Subcutaneous abdominal adipose tissue (tissue), 5 donors: Measurements from ENCODE around the gene NOL12.

Experiments used
- H3K27ac ChIP-seq: one replicate; pipeline ENCODE4 v1.7.0; 2013; ENCODE audit warnings: low read depth, mild to moderate bottlenecking, inconsistent platforms, low read length, moderate library complexity
- H3K27me3 ChIP-seq, 5 donors: one replicate each; pipeline ENCODE4 v1.7.0; 2013; ENCODE audit warnings: low read length in 5 of 5, inconsistent platforms in 1 of 5; ENCODE audit not compliant: control insufficient read depth in 5 of 5, insufficient read depth in 4 of 5
- H3K36me3 ChIP-seq, 5 donors: one replicate each; pipeline ENCODE4 v1.7.0; 2013; ENCODE audit warnings: low read length in 5 of 5; ENCODE audit not compliant: control insufficient read depth in 5 of 5, insufficient read depth in 5 of 5
- H3K4me1 ChIP-seq, 5 donors: one replicate each; pipeline ENCODE4 v1.7.0; 2013; ENCODE audit warnings: low read length in 5 of 5, mild to moderate bottlenecking in 3 of 5, moderate library complexity in 1 of 5; ENCODE audit not compliant: control insufficient read depth in 5 of 5, insufficient read depth in 5 of 5
- H3K4me3 ChIP-seq, 5 donors: one replicate each; pipeline ENCODE4 v1.7.0; 2013; ENCODE audit warnings: low read length in 5 of 5, low read depth in 1 of 5
- H3K9ac ChIP-seq, 5 donors: one replicate each; pipeline ENCODE4 v1.7.0; 2013; ENCODE audit warnings: low read length in 5 of 5, mild to moderate bottlenecking in 4 of 5, moderate library complexity in 3 of 5
- H3K9me3 ChIP-seq, 5 donors: one replicate each; pipeline ENCODE4 v1.7.0; 2013; ENCODE audit warnings: low read length in 5 of 5; ENCODE audit not compliant: control insufficient read depth in 5 of 5
- donor health status: healthy.
- donor health status: healthy.
- donor health status: healthy.
- donor health status: healthy.
- donor health status: healthy.

Gene NOL12, protein sequence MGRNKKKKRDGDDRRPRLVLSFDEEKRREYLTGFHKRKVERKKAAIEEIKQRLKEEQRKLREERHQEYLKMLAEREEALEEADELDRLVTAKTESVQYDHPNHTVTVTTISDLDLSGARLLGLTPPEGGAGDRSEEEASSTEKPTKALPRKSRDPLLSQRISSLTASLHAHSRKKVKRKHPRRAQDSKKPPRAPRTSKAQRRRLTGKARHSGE

DNA sequence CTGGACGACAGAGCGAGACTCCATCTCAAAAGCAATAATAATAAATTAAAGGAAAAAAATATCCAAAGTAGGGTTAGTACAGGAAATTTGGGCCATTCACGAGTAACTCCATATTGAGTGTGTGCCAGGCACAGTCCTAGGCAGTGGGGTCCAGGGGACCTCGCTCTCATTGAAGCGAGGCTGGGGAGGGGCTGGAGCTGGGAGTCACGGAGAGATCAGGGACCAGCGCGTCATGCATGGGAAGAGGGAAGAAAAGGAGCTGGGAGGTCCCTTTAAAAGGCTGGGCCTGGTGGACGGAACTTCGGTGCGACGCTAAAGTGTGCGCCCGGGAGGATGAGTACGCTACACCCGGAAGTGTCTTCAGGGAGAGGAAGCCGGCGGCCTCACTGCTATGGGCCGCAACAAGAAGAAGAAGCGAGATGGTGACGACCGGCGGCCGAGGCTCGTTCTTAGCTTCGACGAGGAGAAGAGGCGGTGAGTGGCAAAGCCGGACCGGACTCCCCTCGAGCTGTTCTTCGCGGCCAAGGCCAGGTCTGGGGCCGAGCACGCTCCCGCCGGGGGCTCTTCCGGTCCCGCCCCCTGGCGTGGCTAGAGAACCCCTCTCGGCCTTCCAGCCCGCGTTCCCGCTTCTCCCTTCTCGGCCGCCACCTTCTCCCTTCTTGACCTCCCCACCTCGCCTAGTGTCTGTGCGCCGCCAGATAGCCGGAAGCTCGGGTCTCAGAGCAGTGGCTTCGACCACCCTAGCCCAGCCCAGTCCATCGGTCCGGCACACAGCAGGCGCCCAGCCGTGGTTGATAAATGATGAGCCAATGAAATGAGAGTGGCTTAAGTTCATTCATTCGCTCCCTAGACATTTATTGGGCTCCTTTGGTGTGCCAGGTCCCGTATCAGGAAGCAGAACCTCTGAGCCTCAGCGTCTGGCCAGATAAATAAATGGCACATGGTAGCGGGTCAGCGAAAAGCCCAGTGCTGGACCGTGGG is at the start of gene NOL12:
Gene NOL12, plus strand, starts transcription at position 342 of the 981 bp plus-strand sequence. Its CDS starts 50 bp downstream, at position 392.
- Histone ChIP-seq H3K9ac (peak within 1 kb of the TSS; percentile 84 to 98 (median 97)), H3K9me3 (no peaks in the 10 kb centered on the region), H3K4me1 (peaks cover 6 to 29% (median 25%) of the 10 kb centered on the region in 5 donors), H3K27me3 (no peaks in the 10 kb centered on the region), H3K36me3 (peaks cover 0 to 30% (median 26%) of the 10 kb centered on the region in 5 donors), H3K4me3 (peak within 1 kb of the TSS; percentile 88 to 96 (median 92)), H3K27ac (peak within 1 kb of the TSS; percentile 85)

DNA sequence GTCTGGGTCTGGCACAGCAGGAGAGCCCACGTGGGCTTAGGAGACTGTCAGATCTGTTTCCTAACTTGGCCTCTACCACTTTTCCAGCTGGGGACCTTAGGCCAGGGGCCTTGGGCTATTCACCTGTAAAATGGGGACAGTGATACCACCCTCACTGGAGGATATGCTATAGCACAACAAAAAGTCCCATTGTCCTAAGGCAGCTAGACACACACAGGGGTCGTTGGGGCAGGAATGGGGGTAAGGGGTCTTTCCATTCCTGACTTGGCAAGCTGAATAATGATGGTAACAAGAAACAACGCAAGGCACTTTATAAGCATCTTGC is 49.2 kb upstream of the NOL12 start:
- H3K9ac ChIP-seq, result no peak overlapping the region
- peaks cover 10 to 78% (median 66%) of the 10 kb centered on the region in 5 donors for H3K4me1 ChIP-seq
- H3K36me3 ChIP-seq, result peaks cover 0 to 7% (median 4%) of the 10 kb centered on the region in 5 donors
- no peak overlapping the region for H3K4me3 ChIP-seq
- H3K27me3 ChIP-seq, result peaks cover 0 to 22% (median 0%) of the 10 kb centered on the region in 5 donors
- no peak overlapping the region for H3K27ac ChIP-seq
- H3K9me3 ChIP-seq, result no peaks in the 10 kb centered on the region

DNA sequence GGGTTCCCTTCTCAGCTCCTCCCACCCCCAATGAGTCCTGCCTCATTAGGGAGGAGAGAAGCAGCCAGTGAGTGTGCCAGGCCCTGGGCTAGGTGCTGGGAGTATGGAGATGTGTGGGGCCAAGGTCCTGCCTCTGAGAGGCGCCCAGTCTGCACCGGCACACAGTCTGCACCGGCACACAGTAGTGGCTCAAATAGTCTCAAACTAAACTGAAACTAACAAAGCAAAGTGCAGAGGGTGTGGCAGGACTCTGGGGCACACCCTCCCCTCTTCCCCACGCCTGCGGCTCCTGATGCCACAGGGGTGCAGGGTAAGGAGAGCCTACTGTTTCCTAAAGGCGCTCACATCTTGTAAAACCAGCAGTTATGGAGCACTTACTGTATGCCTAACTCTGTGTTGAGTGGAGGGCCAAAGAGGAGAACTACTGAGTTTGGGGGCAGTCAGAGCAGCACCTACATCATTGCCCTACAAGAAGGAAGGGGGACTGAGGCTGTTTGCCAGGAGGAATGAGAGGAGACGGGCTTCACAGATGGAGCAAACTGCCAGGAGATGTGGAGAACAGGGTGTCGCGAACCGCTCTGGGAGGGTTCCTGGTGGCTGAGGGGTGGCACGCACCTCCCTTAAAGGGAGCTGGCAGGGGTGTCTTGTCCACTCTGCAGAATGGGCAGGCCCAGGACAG is 47.6 kb upstream of the NOL12 start:
- H3K4me3 ChIP-seq, result peak overlapping the region in 4 of 5 donors; percentile 3 to 63 (median 56)
- peaks cover 0 to 4% (median 0%) of the 10 kb centered on the region in 5 donors for H3K36me3 ChIP-seq
- peak overlapping the region in 1 of 5 donors; percentile 48 for H3K9ac ChIP-seq
- peaks cover 0 to 22% (median 0%) of the 10 kb centered on the region in 5 donors for H3K27me3 ChIP-seq
- no peaks in the 10 kb centered on the region for H3K9me3 ChIP-seq
- no peak overlapping the region for H3K27ac ChIP-seq
- peaks cover 10 to 71% (median 56%) of the 10 kb centered on the region in 5 donors for H3K4me1 ChIP-seq

DNA sequence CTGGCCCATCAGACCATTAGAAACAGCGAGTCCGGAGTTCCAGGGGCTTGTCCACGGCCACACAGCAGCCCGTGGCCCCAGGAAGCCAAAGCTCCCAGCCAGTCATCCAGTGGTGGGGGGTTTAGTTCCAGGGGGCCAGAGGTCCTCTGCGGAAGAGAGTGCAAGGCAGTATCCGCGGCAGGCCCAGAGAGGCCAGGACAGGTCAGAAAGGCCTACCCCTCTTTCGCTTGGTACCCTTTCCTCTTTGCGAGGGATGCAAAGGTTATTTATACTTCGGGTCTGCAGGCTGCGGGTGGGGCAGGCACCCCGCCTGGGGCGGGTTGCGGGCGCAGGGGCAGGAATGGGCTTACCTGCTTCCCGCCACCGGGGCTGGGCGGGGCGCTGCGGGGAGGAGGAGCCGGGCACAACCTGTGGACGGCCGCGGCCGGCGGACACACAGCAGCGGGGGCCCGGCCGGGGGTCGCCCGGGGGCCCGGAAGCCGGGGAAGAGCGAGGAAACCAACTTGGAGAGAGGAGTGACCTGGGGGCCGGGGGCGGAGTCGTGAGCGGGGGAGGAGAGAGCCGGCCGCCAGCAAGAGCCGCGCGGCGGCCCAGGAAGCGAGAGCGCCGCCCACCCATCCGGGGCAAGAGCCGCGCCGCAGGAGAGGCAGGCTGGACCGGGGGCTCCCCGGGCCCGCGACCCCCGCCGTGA is 46.9 kb upstream of the NOL12 start, which contains the start of gene SH3BP1:
Gene SH3BP1, plus strand, starts transcription at position 600 of the 691 bp plus-strand sequence. CDS start 119 bp downstream, outside the sequence.
- Histone ChIP-seq H3K36me3 (peaks cover 0 to 5% (median 0%) of the 10 kb centered on the region in 5 donors), H3K4me3 (peak within 1 kb of the TSS; percentile 54 to 69 (median 57)), H3K27ac (no peak within 1 kb of the TSS), H3K9ac (peak within 1 kb of the TSS in 4 of 5 donors; percentile 16 to 75 (median 57)), H3K27me3 (peaks cover 0 to 22% (median 0%) of the 10 kb centered on the region in 5 donors), H3K4me1 (peaks cover 4 to 68% (median 50%) of the 10 kb centered on the region in 5 donors), H3K9me3 (no peaks in the 10 kb centered on the region)

DNA sequence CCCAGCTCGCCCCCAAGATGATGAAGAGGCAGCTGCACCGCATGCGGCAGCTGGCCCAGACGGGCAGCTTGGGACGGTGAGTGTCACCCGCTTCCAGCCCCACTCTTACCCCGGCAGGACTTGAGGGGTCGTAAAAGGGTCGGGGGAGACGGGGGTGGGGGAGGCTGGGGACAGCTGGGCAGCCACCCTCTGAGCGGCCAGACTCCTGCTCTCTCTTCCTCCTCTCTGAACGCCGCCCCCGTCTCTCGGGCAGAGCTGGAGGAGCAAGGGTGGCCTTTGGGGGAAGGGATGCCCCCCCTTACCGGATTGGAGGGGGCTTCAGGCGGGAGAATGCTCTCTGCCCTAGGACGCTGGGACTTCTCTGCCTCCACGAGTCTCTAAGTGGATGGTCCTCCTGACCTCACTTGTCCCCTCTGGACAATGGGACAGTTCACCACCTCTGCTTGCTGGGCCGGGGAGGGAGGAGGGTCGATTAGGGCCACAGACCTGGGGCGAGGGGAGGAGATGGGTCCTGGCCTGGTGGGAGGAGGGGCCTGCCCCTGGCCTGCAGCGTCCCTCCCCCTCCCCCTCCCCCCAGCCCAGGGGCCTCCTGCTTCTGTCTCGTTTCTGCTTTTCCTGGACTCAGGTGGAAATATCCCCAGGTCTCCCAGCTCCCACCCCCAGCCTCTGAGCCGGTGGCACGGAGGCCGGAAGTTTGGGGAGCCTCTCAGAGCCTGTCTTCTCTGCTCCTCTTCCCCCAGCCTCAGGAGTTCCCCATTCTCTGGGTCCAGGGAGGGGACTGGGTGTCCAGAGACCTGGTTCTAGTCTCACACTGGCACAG is 46.2 kb upstream of the NOL12 start:
- Histone ChIP-seq H3K27ac (no peak overlapping the region), H3K4me1 (peaks cover 0 to 60% (median 43%) of the 10 kb centered on the region in 5 donors)

DNA sequence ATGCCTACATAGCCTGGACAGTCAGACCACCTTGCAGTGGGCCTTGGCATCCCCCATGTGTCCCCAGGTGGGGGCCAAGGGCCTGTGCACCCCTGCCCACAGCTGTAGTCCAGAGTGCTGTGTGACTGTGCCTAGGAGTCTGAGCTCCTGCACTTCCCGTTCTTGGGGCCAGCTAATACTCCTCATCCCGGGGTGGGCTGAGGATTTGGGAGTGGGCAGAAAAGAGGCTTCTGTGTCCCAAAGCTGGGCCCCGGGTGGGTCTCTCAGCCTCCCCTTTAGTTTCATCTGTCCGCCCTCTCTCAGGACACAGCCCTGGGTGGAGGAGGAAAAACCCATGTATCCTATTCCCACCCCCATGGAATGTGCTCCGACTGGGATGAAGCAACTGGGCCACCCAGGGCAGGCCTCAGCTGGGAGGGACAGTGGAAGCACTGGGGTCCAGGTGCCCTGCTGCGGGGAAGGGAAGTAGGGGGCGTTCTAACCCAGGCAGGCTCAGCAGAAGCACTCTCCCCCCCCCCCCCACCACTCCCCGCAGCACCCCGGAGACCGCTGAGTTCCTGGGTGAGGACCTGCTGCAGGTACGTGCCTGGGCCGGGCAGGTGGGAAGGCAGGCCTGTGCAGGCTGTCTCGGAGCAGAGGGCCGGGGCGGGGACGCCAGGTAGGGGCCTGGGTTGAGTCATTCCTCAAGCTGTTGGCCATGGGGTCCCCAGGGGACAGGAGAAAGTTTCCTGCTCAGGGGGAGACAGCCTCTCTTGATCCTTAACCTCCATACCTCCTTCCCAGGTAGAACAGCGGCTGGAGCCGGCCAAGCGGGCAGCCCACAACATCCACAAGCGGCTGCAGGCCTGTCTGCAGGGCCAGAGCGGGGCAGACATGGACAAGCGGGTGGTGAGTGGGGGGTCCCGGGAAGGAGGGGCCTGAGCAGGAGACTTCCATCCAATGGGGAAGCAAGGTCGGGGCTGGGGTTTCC is 45.3 kb upstream of the NOL12 start:
- peak overlapping the region in 2 of 5 donors; percentile 41 to 60 for H3K9ac ChIP-seq
- peaks cover 0 to 22% (median 0%) of the 10 kb centered on the region in 5 donors for H3K27me3 ChIP-seq
- H3K4me3 ChIP-seq, result peak overlapping the region; percentile 25 to 63 (median 57)
- H3K4me1 ChIP-seq, result peaks cover 0 to 55% (median 39%) of the 10 kb centered on the region in 5 donors
- peaks cover 0 to 21% (median 0%) of the 10 kb centered on the region in 5 donors for H3K36me3 ChIP-seq
- H3K9me3 ChIP-seq, result no peaks in the 10 kb centered on the region
- H3K27ac ChIP-seq, result no peak overlapping the region

More for the DNA sequence above, 46.2 kb upstream of the NOL12 start:
- Histone ChIP-seq H3K27me3 (peaks cover 0 to 22% (median 0%) of the 10 kb centered on the region in 5 donors), H3K9me3 (no peaks in the 10 kb centered on the region), H3K4me3 (peak overlapping the region; percentile 54 to 69 (median 57)), H3K9ac (peak overlapping the region in 3 of 5 donors; percentile 41 to 75 (median 73)), H3K36me3 (peaks cover 0 to 13% (median 0%) of the 10 kb centered on the region in 5 donors)

DNA sequence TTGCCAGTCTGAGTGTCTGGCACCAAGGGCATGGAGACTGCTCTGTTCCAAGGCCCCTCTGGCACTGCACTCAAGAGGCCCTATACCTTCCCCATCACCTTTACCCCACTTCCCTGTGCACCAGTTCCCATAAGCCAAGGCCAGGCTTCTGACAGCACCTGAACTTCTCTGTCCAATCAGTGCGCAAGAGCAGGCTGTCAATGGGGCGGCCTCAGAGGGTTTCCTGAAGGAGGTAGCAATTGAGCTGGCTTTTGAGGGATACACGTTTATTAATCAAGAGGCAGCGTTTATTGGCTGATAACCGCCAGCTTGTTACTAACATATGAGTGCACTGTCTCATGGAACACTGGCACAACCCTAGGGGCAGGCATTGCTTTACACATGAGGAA is 44.6 kb upstream of the NOL12 start:
- no peaks in the 10 kb centered on the region for H3K9me3 ChIP-seq
- H3K27ac ChIP-seq, result no peak overlapping the region
- H3K4me1 ChIP-seq, result peaks cover 0 to 48% (median 33%) of the 10 kb centered on the region in 5 donors
- no peak overlapping the region for H3K4me3 ChIP-seq
- peaks cover 0 to 22% (median 0%) of the 10 kb centered on the region in 5 donors for H3K27me3 ChIP-seq
- H3K9ac ChIP-seq, result no peak overlapping the region
- peaks cover 0 to 21% (median 0%) of the 10 kb centered on the region in 5 donors for H3K36me3 ChIP-seq
